ENCODE measurements around the gene PXT1. TPM values are rescaled to one million over a fixed set of nuclear protein-coding genes. Genes with fewer than 3 reads are reported as not detected.

The PXT1 gene
- total and polyA plus RNA-seq, 2 donors (not counting 1 experiment from before 2014, with no cell fraction given): 0.52 TPM; not detected in 1

GRCh38 chr6:36362551-36363370, 79.9 kb downstream of the PXT1 start:
- Histone ChIP-seq H3K4me1 (ENCODE audit: control insufficient read depth in 2 of 2, insufficient read depth in 2 of 2, low read length in 2 of 2) (peaks cover 20 to 47% of the 10 kb centered on the region in 2 donors), H3K27me3 (replicated peaks in 1 of 4; ENCODE audit: control extremely low read depth in 1 of 4, control insufficient read depth in 3 of 4, insufficient read depth in 4 of 4, low read length in 3 of 4) (no peaks in the 10 kb centered on the region), H3K79me2 (ENCODE audit: control insufficient read depth, insufficient read depth, low read length) (no peaks in the 10 kb centered on the region), H3K27ac (ENCODE audit: low read length in 2 of 2) (no peak overlapping the region), H3K9me3 (ENCODE audit: control extremely low read depth in 1 of 3, control insufficient read depth in 2 of 3, insufficient read depth in 1 of 3, low read length in 2 of 3) (no peaks in the 10 kb centered on the region), H3K4me2 (replicated peaks; ENCODE audit: low read depth, low read length, poor library complexity, severe bottlenecking) (no peak overlapping the region), H3K36me3 (replicated peaks in 1 of 2; ENCODE audit: control extremely low read depth in 1 of 2, control insufficient read depth in 1 of 2, extremely low read depth in 1 of 2, insufficient read depth in 2 of 2, low read length in 1 of 2) (no peaks in the 10 kb centered on the region), H3K9ac (ENCODE audit: low read length) (no peak overlapping the region), H2AFZ (ENCODE audit: insufficient read depth, low read depth, low read length, poor library complexity, severe bottlenecking) (no peak overlapping the region), H3K4me3 (ENCODE audit: control extremely low read depth in 1 of 5, extremely low read depth in 1 of 5, insufficient read depth in 1 of 5, low read depth in 2 of 5, low read length in 4 of 5) (no peak overlapping the region), H4K20me1 (ENCODE audit: control insufficient read depth, insufficient read depth, low read length, poor library complexity, severe bottlenecking) (no peaks in the 10 kb centered on the region)
- ATAC-seq (ENCODE audit: low read depth): no peak
- H3K4me1 Mint-ChIP-seq: peaks cover 34% of the 10 kb centered on the region
- intact Hi-C loops (cut with micrococcal nuclease): loop anchor here (5.0 kb wide), 1 partner anchor 240 kb away; no protein-coding TSS in a partner anchor
- CTCF ChIA-PET: interaction anchor here (2.2 to 15.7 kb wide), 4 partner anchors 21 to 335 kb away, joined by 8 to 149 read pairs (median 38); partner anchors contain the start of gene MAPK14
- no peaks in the 10 kb centered on the region for H3K27me3 Mint-ChIP-seq
- TF ChIP-seq EZH2 (IDR thresholded peaks at IDR 0.05; ENCODE audit: borderline replicate concordance, insufficient read depth, low read depth, low read length, poor library complexity, severe bottlenecking) (no peak), CTCF (IDR thresholded peaks at IDR 0.05) (no peak)
- POLR2A ChIA-PET: no interaction called here
- no peak overlapping the region for H3K4me3 Mint-ChIP-seq
- H3K27ac Mint-ChIP-seq: no peak overlapping the region
- 89% methylated on average over 22 of the region's 25 CpGs for WGBS (ENCODE audit: insufficient coverage)
- no peak for DNase-seq
- no peaks in the 10 kb centered on the region for H3K9me3 Mint-ChIP-seq (ENCODE audit: insufficient read depth)

- H3K27me3 Mint-ChIP-seq: no peaks in the 10 kb centered on the region
- no peak for ATAC-seq (ENCODE audit: low read depth)
- Histone ChIP-seq H3K4me1 (ENCODE audit: control insufficient read depth in 2 of 2, insufficient read depth in 2 of 2, low read length in 2 of 2) (peaks cover 21 to 39% of the 10 kb centered on the region in 2 donors), H3K4me2 (replicated peaks; ENCODE audit: low read depth, low read length, poor library complexity, severe bottlenecking) (no peak overlapping the region), H2AFZ (ENCODE audit: insufficient read depth, low read depth, low read length, poor library complexity, severe bottlenecking) (no peak overlapping the region), H4K20me1 (ENCODE audit: control insufficient read depth, insufficient read depth, low read length, poor library complexity, severe bottlenecking) (no peaks in the 10 kb centered on the region), H3K79me2 (ENCODE audit: control insufficient read depth, insufficient read depth, low read length) (no peaks in the 10 kb centered on the region), H3K4me3 (ENCODE audit: control extremely low read depth in 1 of 5, extremely low read depth in 1 of 5, insufficient read depth in 1 of 5, low read depth in 2 of 5, low read length in 4 of 5) (no peak overlapping the region), H3K9ac (ENCODE audit: low read length) (no peak overlapping the region), H3K36me3 (replicated peaks in 1 of 2; ENCODE audit: control extremely low read depth in 1 of 2, control insufficient read depth in 1 of 2, extremely low read depth in 1 of 2, insufficient read depth in 2 of 2, low read length in 1 of 2) (no peaks in the 10 kb centered on the region), H3K9me3 (ENCODE audit: control extremely low read depth in 1 of 3, control insufficient read depth in 2 of 3, insufficient read depth in 1 of 3, low read length in 2 of 3) (no peaks in the 10 kb centered on the region), H3K27ac (ENCODE audit: low read length in 2 of 2) (no peak overlapping the region), H3K27me3 (replicated peaks in 1 of 4; ENCODE audit: control extremely low read depth in 1 of 4, control insufficient read depth in 3 of 4, insufficient read depth in 4 of 4, low read length in 3 of 4) (no peaks in the 10 kb centered on the region)
- H3K4me3 Mint-ChIP-seq: no peak overlapping the region
- ChIA-PET POLR2A (interaction anchor here (1.1 kb wide), 1 partner anchor 334 kb away, joined by 3 read pairs; no protein-coding TSS in a partner anchor), CTCF (interaction anchor here (1.8 to 15.7 kb wide), 5 partner anchors 19 to 333 kb away, joined by 7 to 149 read pairs (median 32); partner anchors contain the start of gene MAPK14)
- TF ChIP-seq CTCF (IDR thresholded peaks at IDR 0.05): no peak
- no peak for TF ChIP-seq EZH2 (IDR thresholded peaks at IDR 0.05; ENCODE audit: borderline replicate concordance, insufficient read depth, low read depth, low read length, poor library complexity, severe bottlenecking)
- peaks cover 31% of the 10 kb centered on the region for H3K4me1 Mint-ChIP-seq
- H3K27ac Mint-ChIP-seq: no peak overlapping the region
- no peaks in the 10 kb centered on the region for H3K9me3 Mint-ChIP-seq (ENCODE audit: insufficient read depth)
- intact Hi-C loops (cut with micrococcal nuclease): loop anchor here (5.0 kb wide), 1 partner anchor 239 kb away; no protein-coding TSS in a partner anchor
- WGBS (ENCODE audit: insufficient coverage): 93% methylated on average over 6 of the region's 11 CpGs
- DNase-seq: no peak
Observed at GRCh38 chr6:36361071-36361470, 81.6 kb downstream of the PXT1 start.
